IMR-90 (cell line): ENCODE data around the gene GARNL3. TPM values are rescaled to one million over a fixed set of nuclear protein-coding genes. Genes with fewer than 3 reads are reported as not detected.

Experiments
- ATAC-seq: fragments of 200-7000 bp; cut with Tn5 transposase; 2 replicates; pipeline ENCODE4 v1.9.1; 2020; ENCODE audit warnings: low read depth, mild to moderate bottlenecking, moderate library complexity
- BruUV-seq: library from RNA; stranded (reverse); fragments of 400-500 nt; replicated peaks from 2 replicates; lab custom pipeline; 2021; lab: Mats Ljungman, UMichigan
- CTCF ChIA-PET: fragments of 300-600 bp; formaldehyde crosslinking; extraction: SDS; loops from one replicate; lab custom pipeline; 2021; ENCODE audit warnings: antibody characterized with exemption; lab: Yijun Ruan, JAX
- POLR2A ChIA-PET: fragments of 300-600 bp; sonication (Branson Sonifier 250); formaldehyde crosslinking; loops from one replicate; lab custom pipeline; 2022; ENCODE audit warnings: antibody characterized with exemption; ENCODE audit not compliant: unreplicated experiment; lab: Charles Lee
- DNase-seq: peaks from one replicate; pipeline ENCODE4 v3.0.0; 2013
- H2AFZ ChIP-seq: replicated peaks from 2 replicates; pipeline ENCODE3; 2013; ENCODE audit warnings: low read length, mild to moderate bottlenecking; ENCODE audit not compliant: poor library complexity
- H2AK5ac ChIP-seq: 2 replicates; pipeline ENCODE4 v1.6.1; 2013; ENCODE audit warnings: low read depth, low read length, inconsistent platforms
- H2AK9ac ChIP-seq: replicated peaks from 2 replicates; pipeline ENCODE3; 2013; ENCODE audit warnings: mild to moderate bottlenecking, low read depth, low read length, moderate library complexity; ENCODE audit not compliant: poor library complexity
- H2BK120ac ChIP-seq: 2 replicates; pipeline ENCODE4 v1.6.1; 2013; ENCODE audit warnings: low read depth, low read length, inconsistent platforms
- H2BK15ac ChIP-seq: 3 replicates; pipeline ENCODE4 v1.6.1; 2013; ENCODE audit warnings: low read depth, low read length, inconsistent platforms
- H2BK20ac ChIP-seq: 2 replicates; pipeline ENCODE4 v1.6.1; 2013; ENCODE audit warnings: low read depth, mild to moderate bottlenecking, inconsistent platforms, low read length, moderate library complexity
- H2BK5ac ChIP-seq: 2 replicates; pipeline ENCODE4 v1.6.1; 2013; ENCODE audit warnings: mild to moderate bottlenecking, low read depth, low read length, inconsistent platforms; ENCODE audit not compliant: poor library complexity, severe bottlenecking
- H3K14ac ChIP-seq: replicated peaks from 2 replicates; pipeline ENCODE4 v1.6.1; 2013; ENCODE audit warnings: low read depth, low read length, inconsistent platforms
- H3K18ac ChIP-seq: 2 replicates; pipeline ENCODE4 v1.6.1; 2013; ENCODE audit warnings: low read depth, low read length, control low read depth
- H3K23ac ChIP-seq: 2 replicates; pipeline ENCODE4 v1.6.1; 2013; ENCODE audit warnings: low read depth, low read length, inconsistent platforms
- H3K27ac ChIP-seq: 2 replicates; pipeline ENCODE4 v1.5.1; 2013; ENCODE audit warnings: mild to moderate bottlenecking, control low read depth, low read length; ENCODE audit not compliant: insufficient read depth
- H3K27me3 ChIP-seq: 2 replicates; pipeline ENCODE4 v1.6.1; 2013; ENCODE audit warnings: low read length; ENCODE audit not compliant: control insufficient read depth, insufficient read depth
- H3K36me3 ChIP-seq: 2 replicates; pipeline ENCODE4 v1.6.1; 2013; ENCODE audit warnings: low read length, mixed read lengths; ENCODE audit not compliant: control insufficient read depth, insufficient read depth
- H3K4ac ChIP-seq: 2 replicates; pipeline ENCODE4 v1.6.1; 2013; ENCODE audit warnings: low read depth, low read length, inconsistent platforms
- H3K4me1 ChIP-seq: 2 replicates; pipeline ENCODE4 v1.6.1; 2013; ENCODE audit warnings: low read length, mixed read lengths; ENCODE audit not compliant: control insufficient read depth, insufficient read depth
- H3K4me2 ChIP-seq: 2 replicates; pipeline ENCODE4 v1.6.1; 2013; ENCODE audit warnings: low read depth, mild to moderate bottlenecking, control low read depth, low read length, moderate library complexity
- H3K4me3 ChIP-seq: 2 replicates; pipeline ENCODE4 v1.5.1; 2013; ENCODE audit warnings: low read depth, mild to moderate bottlenecking, control low read depth, low read length, moderate library complexity; ENCODE audit not compliant: insufficient read depth
- H3K56ac ChIP-seq: 2 replicates; pipeline ENCODE4 v1.6.1; 2013; ENCODE audit warnings: low read length, inconsistent platforms; ENCODE audit not compliant: insufficient read depth; ENCODE audit errors: extremely low read depth
- H3K79me1 ChIP-seq, 2 experiments: 2 replicates each; pipeline ENCODE4 v1.6.1; 2013; ENCODE audit warnings: low read length in 2 of 2, inconsistent platforms in 1 of 2, low read depth in 1 of 2
- H3K9ac ChIP-seq: 2 replicates; pipeline ENCODE4 v1.6.1; 2013; ENCODE audit warnings: low read depth, low read length, control low read depth
- H3K9me1 ChIP-seq: 2 replicates; pipeline ENCODE4 v1.6.1; 2013; ENCODE audit warnings: low read length, inconsistent platforms; ENCODE audit not compliant: insufficient read depth
- H3K9me3 ChIP-seq: 2 replicates; pipeline ENCODE4 v1.6.1; 2013; ENCODE audit warnings: low read length; ENCODE audit not compliant: control insufficient read depth, insufficient read depth
- H4K20me1 ChIP-seq: 2 replicates; pipeline ENCODE4 v1.6.1; 2013; ENCODE audit warnings: low read length, inconsistent platforms; ENCODE audit not compliant: insufficient read depth
- H4K5ac ChIP-seq: 2 replicates; pipeline ENCODE4 v1.6.1; 2013; ENCODE audit warnings: mild to moderate bottlenecking, low read depth, low read length, control low read depth
- H4K8ac ChIP-seq, 2 experiments: 2 replicates each; pipeline ENCODE4 v1.6.1; 2013; ENCODE audit warnings: low read depth in 2 of 2, low read length in 2 of 2, control low read depth in 1 of 2, inconsistent platforms in 1 of 2
- H4K91ac ChIP-seq: 2 replicates; pipeline ENCODE4 v1.6.1; 2013; ENCODE audit warnings: low read depth, low read length, inconsistent platforms; ENCODE audit not compliant: insufficient read depth
- CEBPB ChIP-seq: IDR thresholded peaks from 2 replicates; pipeline ENCODE4 v1.6.1; 2012; ENCODE audit warnings: low read depth, low read length, improper control_type of control experiment
- CHD1 ChIP-seq: IDR thresholded peaks from 2 replicates; pipeline ENCODE4 v1.6.1; 2012; ENCODE audit warnings: low read depth, low read length, improper control_type of control experiment
- FOS ChIP-seq: fragments of 150-350 bp; IDR thresholded peaks from 2 replicates; pipeline ENCODE4 v1.6.1; 2016; ENCODE audit warnings: low read depth, low read length
- MAFK ChIP-seq: IDR thresholded peaks from 2 replicates; pipeline ENCODE4 v1.6.1; 2012; ENCODE audit warnings: low read depth, low read length, improper control_type of control experiment
- MXI1 ChIP-seq: IDR thresholded peaks from 2 replicates; pipeline ENCODE4 v1.6.1; 2012; ENCODE audit warnings: low read depth, mild to moderate bottlenecking, low read length, moderate library complexity, borderline replicate concordance
- NFE2L2 ChIP-seq: fragments of 150-350 bp; IDR thresholded peaks from 2 replicates; pipeline ENCODE4 v1.6.1; 2016; ENCODE audit warnings: low read depth, mild to moderate bottlenecking, low read length
- POLR2A ChIP-seq: IDR thresholded peaks from 2 replicates; pipeline ENCODE4 v1.6.1; 2012; ENCODE audit warnings: mild to moderate bottlenecking, low read depth, low read length
- RAD21 ChIP-seq: IDR thresholded peaks from 2 replicates; pipeline ENCODE4 v1.6.1; 2012; ENCODE audit warnings: low read length, improper control_type of control experiment
- RCOR1 ChIP-seq: IDR thresholded peaks from 2 replicates; pipeline ENCODE4 v1.6.1; 2012; ENCODE audit warnings: mild to moderate bottlenecking, low read length, improper control_type of control experiment; ENCODE audit not compliant: insufficient replicate concordance
- RFX5 ChIP-seq: IDR thresholded peaks from 2 replicates; pipeline ENCODE4 v1.8.0; 2012; ENCODE audit warnings: low read depth, mild to moderate bottlenecking, low read length, moderate library complexity
- SMC3 ChIP-seq: fragments of 150-350 bp; IDR thresholded peaks from 2 replicates; pipeline ENCODE4 v1.6.1; 2016; ENCODE audit warnings: low read depth, mild to moderate bottlenecking, antibody characterized with exemption, low read length, moderate library complexity
- WGBS, 2 experiments: methylation state at CpG; one replicate each; pipeline versions ENCODE4 v1.1.5 to v1.1.7; 2013; ENCODE audit warnings: missing lambda C conversion rate in 2 of 2; ENCODE audit not compliant: insufficient read length in 1 of 2; ENCODE audit errors: extremely low coverage in 2 of 2; 5-methylcytosine and 5-hydroxymethylcytosine counted together
- dilution Hi-C: fragments of 300-500 bp; cut with HindIII; formaldehyde crosslinking; loops from one replicate; pipeline ENCODE4 v1.14.3; 2018; ENCODE audit warnings: low sequenced_read_pairs; ENCODE audit not compliant: unreplicated experiment
- in situ Hi-C: fragments of 300-500 bp; cut with MboI; formaldehyde crosslinking; loops from 3 replicates; pipeline ENCODE4 v1.14.3; 2019; ENCODE audit warnings: low sequenced_read_pairs, inconsistent platforms, mixed read lengths
- intact Hi-C: fragments of 100-400 bp; cut with micrococcal nuclease; formaldehyde crosslinking; loops from 2 replicates; pipeline ENCODE4 v1.10.0; 2022
- polyA plus RNA-seq, 3 experiments: library from polyadenylated mRNA; depleted of rRNA; stranded (reverse); fragments of >200 nt; gene quantifications; 2 replicates each; pipeline ENCODE4 v1.2.3, GENCODE V29; 2012; ENCODE audit warnings: low replicate concordance in 1 of 3
- total RNA-seq: library from RNA; depleted of rRNA; stranded (reverse); fragments of >200 nt; gene quantifications from 2 replicates; pipeline ENCODE4 v1.2.3, GENCODE V29; 2012
- TF ChIP-seq, protein P1 (sequence below): fragments of 150-350 bp; IDR thresholded peaks from 2 replicates; pipeline ENCODE4 v1.6.1; 2017; ENCODE audit warnings: mild to moderate bottlenecking, antibody characterized with exemption, low read length, low read depth
- TF ChIP-seq, protein P2 (sequence below): conservative IDR thresholded peaks from 2 replicates; pipeline ENCODE4 v1.5.1; 2012; ENCODE audit warnings: mild to moderate bottlenecking, low read depth, low read length, improper control_type of control experiment

GARNL3 gene
- total and polyA plus RNA-seq, 2 of the 4 experiments (the other 2 are of a cell fraction) = 1.9 to 5.0 TPM

DNA sequence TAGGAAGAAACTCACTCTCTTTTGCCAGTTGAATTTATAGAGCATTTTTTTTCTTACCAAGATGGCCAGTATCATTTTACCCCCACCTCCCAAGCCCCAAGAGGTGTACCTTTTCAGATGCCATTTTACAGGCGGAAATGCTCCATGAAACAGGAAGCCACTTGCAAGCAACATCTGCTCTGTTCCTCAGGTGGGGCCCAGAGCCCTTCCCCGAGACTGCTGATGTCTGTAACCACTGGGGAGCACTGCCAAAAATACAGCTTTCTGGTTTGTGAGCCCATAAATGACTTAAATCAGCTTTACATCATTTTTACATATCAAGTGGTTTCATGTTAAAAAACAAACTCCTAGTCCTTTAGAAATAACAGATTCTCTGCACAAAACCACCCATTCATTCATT, 42.9 kb upstream of the GARNL3 start:
- no peak overlapping the region for H4K5ac ChIP-seq
- H2BK5ac ChIP-seq = no peak overlapping the region
- H4K8ac ChIP-seq = no peak overlapping the region
- H4K20me1 ChIP-seq = no peaks in the 10 kb centered on the region; the same call in 1 of the 2 replicates
- H3K9me3 ChIP-seq = no peaks in the 10 kb centered on the region
- no peak overlapping the region for H3K4me2 ChIP-seq
- 39% methylated on average over 2 of the region's 2 CpGs; no CpG with 5 or more reads in 1 of the 2 experiments for WGBS, 2 experiments
- dilution Hi-C loops = no loop called here
- no peak overlapping the region for H3K9ac ChIP-seq
- no peaks in the 10 kb centered on the region for H3K79me1 ChIP-seq
- no peak overlapping the region for H3K27ac ChIP-seq
- in situ Hi-C loops = no loop called here
- ChIA-PET CTCF (no interaction called here), POLR2A (no interaction called here)
- H3K9me1 ChIP-seq = peaks cover 2% of the 10 kb centered on the region; the same call in 1 of the 2 replicates
- H2BK20ac ChIP-seq = no peak overlapping the region
- intact Hi-C loops = loop anchor here (10.0 kb wide), 1 partner anchor 203 kb away; the partner anchor contains the start of gene ZNF79
- no peak overlapping the region for H2AK5ac ChIP-seq
- no peak overlapping the region for H3K4me3 ChIP-seq
- no peak overlapping the region for H2BK120ac ChIP-seq
- TF ChIP-seq RCOR1 (no peak), CEBPB (no peak), RFX5 (no peak), NFE2L2 (no peak), MAFK (no peak), CHD1 (no peak), MXI1 (no peak), RAD21 (no peak), POLR2A (no peak), SMC3 (no peak), FOS (no peak)
- TF ChIP-seq, protein P1, sequence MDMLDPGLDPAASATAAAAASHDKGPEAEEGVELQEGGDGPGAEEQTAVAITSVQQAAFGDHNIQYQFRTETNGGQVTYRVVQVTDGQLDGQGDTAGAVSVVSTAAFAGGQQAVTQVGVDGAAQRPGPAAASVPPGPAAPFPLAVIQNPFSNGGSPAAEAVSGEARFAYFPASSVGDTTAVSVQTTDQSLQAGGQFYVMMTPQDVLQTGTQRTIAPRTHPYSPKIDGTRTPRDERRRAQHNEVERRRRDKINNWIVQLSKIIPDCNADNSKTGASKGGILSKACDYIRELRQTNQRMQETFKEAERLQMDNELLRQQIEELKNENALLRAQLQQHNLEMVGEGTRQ = no peak
- TF ChIP-seq, protein P2, sequence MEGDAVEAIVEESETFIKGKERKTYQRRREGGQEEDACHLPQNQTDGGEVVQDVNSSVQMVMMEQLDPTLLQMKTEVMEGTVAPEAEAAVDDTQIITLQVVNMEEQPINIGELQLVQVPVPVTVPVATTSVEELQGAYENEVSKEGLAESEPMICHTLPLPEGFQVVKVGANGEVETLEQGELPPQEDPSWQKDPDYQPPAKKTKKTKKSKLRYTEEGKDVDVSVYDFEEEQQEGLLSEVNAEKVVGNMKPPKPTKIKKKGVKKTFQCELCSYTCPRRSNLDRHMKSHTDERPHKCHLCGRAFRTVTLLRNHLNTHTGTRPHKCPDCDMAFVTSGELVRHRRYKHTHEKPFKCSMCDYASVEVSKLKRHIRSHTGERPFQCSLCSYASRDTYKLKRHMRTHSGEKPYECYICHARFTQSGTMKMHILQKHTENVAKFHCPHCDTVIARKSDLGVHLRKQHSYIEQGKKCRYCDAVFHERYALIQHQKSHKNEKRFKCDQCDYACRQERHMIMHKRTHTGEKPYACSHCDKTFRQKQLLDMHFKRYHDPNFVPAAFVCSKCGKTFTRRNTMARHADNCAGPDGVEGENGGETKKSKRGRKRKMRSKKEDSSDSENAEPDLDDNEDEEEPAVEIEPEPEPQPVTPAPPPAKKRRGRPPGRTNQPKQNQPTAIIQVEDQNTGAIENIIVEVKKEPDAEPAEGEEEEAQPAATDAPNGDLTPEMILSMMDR = no peak
- DNase-seq (no peak), ATAC-seq (no peak)
- no peak overlapping the region for H3K14ac ChIP-seq
- H3K27me3 ChIP-seq = peaks cover 31% of the 10 kb centered on the region
- H3K4me1 ChIP-seq = no peaks in the 10 kb centered on the region
- no peak overlapping the region for H2AFZ ChIP-seq
- no peak overlapping the region for H3K4ac ChIP-seq
- H3K56ac ChIP-seq = no peak overlapping the region
- H2BK15ac ChIP-seq = no peak overlapping the region
- H3K23ac ChIP-seq = no peak overlapping the region
- no peak overlapping the region for H3K18ac ChIP-seq
- BruUV-seq = no TSS peak
- no peak overlapping the region for H4K91ac ChIP-seq
- no peaks in the 10 kb centered on the region for H3K36me3 ChIP-seq
- H2AK9ac ChIP-seq = no peak overlapping the region
